HEK293 (cell line): ENCODE results near the gene PTGR2.

Experiments
- CTCF ChIA-PET: fragments of 350-600 bp; formaldehyde crosslinking; extraction: SDS; loops from one replicate; lab custom pipeline; 2021; ENCODE audit warnings: antibody characterized with exemption; lab: Yijun Ruan, JAX
- POLR2A ChIA-PET: fragments of 300-600 bp; formaldehyde crosslinking; extraction: SDS; loops from one replicate; lab custom pipeline; 2020; ENCODE audit warnings: antibody characterized with exemption, inconsistent platforms; lab: Yijun Ruan, JAX
- H3K27ac ChIP-seq: fragments of 200-500 bp; sonication (Bioruptor generic); 2 replicates; pipeline ENCODE4 v1.5.1; 2014; ENCODE audit warnings: low read depth, low read length, control low read depth, inconsistent platforms; ENCODE audit errors: extremely low read depth
- H3K36me3 ChIP-seq, 2 experiments: fragments of 200-500 bp in 1 of 2; sonication (Bioruptor generic) in 1 of 2; 1 replicate in 1 of 2; 2 replicates in 1 of 2; pipeline ENCODE4 v1.5.1; 2014 to 2017; ENCODE audit warnings: inconsistent platforms in 2 of 2, low read length in 2 of 2; ENCODE audit not compliant: control insufficient read depth in 2 of 2, insufficient read depth in 1 of 2
- H3K4me1 ChIP-seq: fragments of 200-500 bp; sonication (Bioruptor generic); 2 replicates; pipeline ENCODE4 v1.5.1; 2014; ENCODE audit warnings: mild to moderate bottlenecking, low read length, inconsistent platforms; ENCODE audit not compliant: control insufficient read depth, insufficient read depth
- H3K4me3 ChIP-seq: 2 replicates; pipeline ENCODE4 v1.5.1; 2011; ENCODE audit warnings: low read depth, mild to moderate bottlenecking, control low read depth, low read length, moderate library complexity
- H3K9me3 ChIP-seq: fragments of 200-500 bp; sonication (Bioruptor generic); 2 replicates; pipeline ENCODE4 v1.5.1; 2014; ENCODE audit warnings: low read depth, low read length, inconsistent platforms; ENCODE audit not compliant: control insufficient read depth, insufficient read depth
- GLI2 ChIP-seq: fragments of 450-650 bp; formaldehyde crosslinking; IDR thresholded peaks from 2 replicates; pipeline ENCODE4; 2017; ENCODE audit warnings: missing biosample characterization, missing genetic modification characterization, low read depth, borderline replicate concordance
- ZNF175 ChIP-seq: fragments of 450-650 bp; formaldehyde crosslinking; IDR thresholded peaks from 2 replicates; pipeline ENCODE4 v1.5.1; 2016; ENCODE audit warnings: missing biosample characterization, missing genetic modification characterization
- ZNF518A ChIP-seq: fragments of 450-650 bp; formaldehyde crosslinking; conservative IDR thresholded peaks from 2 replicates; pipeline ENCODE4 v1.5.1; 2016; ENCODE audit warnings: low read depth, missing biosample characterization, missing genetic modification characterization
- ZNF654 ChIP-seq: fragments of 450-650 bp; formaldehyde crosslinking; IDR thresholded peaks from 2 replicates; pipeline ENCODE4 v1.5.1; 2016; ENCODE audit warnings: low read depth, missing biosample characterization, missing genetic modification characterization
- ZNF707 ChIP-seq: fragments of 450-650 bp; formaldehyde crosslinking; IDR thresholded peaks from 2 replicates; pipeline ENCODE4 v1.5.1; 2016; ENCODE audit warnings: missing biosample characterization, missing genetic modification characterization
- TF ChIP-seq, protein P1 (sequence below): fragments of 450-650 bp; formaldehyde crosslinking; IDR thresholded peaks from 2 replicates; pipeline ENCODE4 v1.5.1; 2016; ENCODE audit warnings: missing biosample characterization, missing genetic modification characterization, borderline replicate concordance
- TF ChIP-seq, protein P2 (sequence below): fragments of 450-650 bp; formaldehyde crosslinking; IDR thresholded peaks from 2 replicates; pipeline ENCODE4 v1.5.1; 2017; ENCODE audit warnings: missing biosample characterization, missing genetic modification characterization

Gene PTGR2

GRCh38 chr14:73924337-73924736, 72.7 kb downstream of the PTGR2 start:
- TF ChIP-seq ZNF518A, result no peak
- no peak for TF ChIP-seq ZNF707 (tag by site-specific recombination)
- TF ChIP-seq, protein P1, sequence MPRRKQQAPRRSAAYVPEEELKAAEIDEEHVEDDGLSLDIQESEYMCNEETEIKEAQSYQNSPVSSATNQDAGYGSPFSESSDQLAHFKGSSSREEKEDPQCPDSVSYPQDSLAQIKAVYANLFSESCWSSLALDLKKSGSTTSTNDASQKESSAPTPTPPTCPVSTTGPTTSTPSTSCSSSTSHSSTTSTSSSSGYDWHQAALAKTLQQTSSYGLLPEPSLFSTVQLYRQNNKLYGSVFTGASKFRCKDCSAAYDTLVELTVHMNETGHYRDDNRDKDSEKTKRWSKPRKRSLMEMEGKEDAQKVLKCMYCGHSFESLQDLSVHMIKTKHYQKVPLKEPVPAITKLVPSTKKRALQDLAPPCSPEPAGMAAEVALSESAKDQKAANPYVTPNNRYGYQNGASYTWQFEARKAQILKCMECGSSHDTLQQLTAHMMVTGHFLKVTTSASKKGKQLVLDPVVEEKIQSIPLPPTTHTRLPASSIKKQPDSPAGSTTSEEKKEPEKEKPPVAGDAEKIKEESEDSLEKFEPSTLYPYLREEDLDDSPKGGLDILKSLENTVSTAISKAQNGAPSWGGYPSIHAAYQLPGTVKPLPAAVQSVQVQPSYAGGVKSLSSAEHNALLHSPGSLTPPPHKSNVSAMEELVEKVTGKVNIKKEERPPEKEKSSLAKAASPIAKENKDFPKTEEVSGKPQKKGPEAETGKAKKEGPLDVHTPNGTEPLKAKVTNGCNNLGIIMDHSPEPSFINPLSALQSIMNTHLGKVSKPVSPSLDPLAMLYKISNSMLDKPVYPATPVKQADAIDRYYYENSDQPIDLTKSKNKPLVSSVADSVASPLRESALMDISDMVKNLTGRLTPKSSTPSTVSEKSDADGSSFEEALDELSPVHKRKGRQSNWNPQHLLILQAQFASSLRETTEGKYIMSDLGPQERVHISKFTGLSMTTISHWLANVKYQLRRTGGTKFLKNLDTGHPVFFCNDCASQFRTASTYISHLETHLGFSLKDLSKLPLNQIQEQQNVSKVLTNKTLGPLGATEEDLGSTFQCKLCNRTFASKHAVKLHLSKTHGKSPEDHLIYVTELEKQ, result no peak
- TF ChIP-seq ZNF654 (tag by site-specific recombination), result no peak
- TF ChIP-seq GLI2 (tag by site-specific recombination), result no peak
- TF ChIP-seq, protein P2, sequence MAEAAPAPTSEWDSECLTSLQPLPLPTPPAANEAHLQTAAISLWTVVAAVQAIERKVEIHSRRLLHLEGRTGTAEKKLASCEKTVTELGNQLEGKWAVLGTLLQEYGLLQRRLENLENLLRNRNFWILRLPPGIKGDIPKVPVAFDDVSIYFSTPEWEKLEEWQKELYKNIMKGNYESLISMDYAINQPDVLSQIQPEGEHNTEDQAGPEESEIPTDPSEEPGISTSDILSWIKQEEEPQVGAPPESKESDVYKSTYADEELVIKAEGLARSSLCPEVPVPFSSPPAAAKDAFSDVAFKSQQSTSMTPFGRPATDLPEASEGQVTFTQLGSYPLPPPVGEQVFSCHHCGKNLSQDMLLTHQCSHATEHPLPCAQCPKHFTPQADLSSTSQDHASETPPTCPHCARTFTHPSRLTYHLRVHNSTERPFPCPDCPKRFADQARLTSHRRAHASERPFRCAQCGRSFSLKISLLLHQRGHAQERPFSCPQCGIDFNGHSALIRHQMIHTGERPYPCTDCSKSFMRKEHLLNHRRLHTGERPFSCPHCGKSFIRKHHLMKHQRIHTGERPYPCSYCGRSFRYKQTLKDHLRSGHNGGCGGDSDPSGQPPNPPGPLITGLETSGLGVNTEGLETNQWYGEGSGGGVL (tag by site-specific recombination), result no peak
- TF ChIP-seq ZNF175, result no peak
- Histone ChIP-seq H3K4me1 (no peaks in the 10 kb centered on the region), H3K4me3 (no peak overlapping the region), H3K36me3 (peaks cover 78 to 97% of the 10 kb centered on the region in 2 experiments), H3K9me3 (no peaks in the 10 kb centered on the region), H3K27ac (no peak overlapping the region)
- CTCF ChIA-PET, result no interaction called here
- POLR2A ChIA-PET, result no interaction called here
